Gastroesophageal sphincter (tissue), 4 donors: ENCODE results near the gene PPARGC1A. TPM values are rescaled to one million over a fixed set of nuclear protein-coding genes. Genes with fewer than 3 reads are reported as not detected.

Experiments
- ATAC-seq: fragments of 150-250 bp; one replicate; pipeline ENCODE4 v1.9.1; 2016; ENCODE audit warnings: mild to moderate bottlenecking, moderate library complexity
- H3K27ac ChIP-seq, 4 donors: fragments of 200-600 bp; sonication (generic) in 3 of 4; 1 replicate in 3 of 4; 2 replicates in 1 of 4; pipeline ENCODE4 v1.5.1; 2016 to 2019
- H3K27me3 ChIP-seq: fragments of 200-600 bp; sonication (generic); one replicate; pipeline ENCODE4 v1.5.1; 2019
- H3K36me3 ChIP-seq, 2 donors: fragments of 200-600 bp; sonication (generic); one replicate each; pipeline ENCODE4 v1.5.1; 2019; ENCODE audit warnings: control low read depth in 1 of 2
- H3K4me1 ChIP-seq, 3 donors: fragments of 200-600 bp; sonication (generic); 1 replicate in 2 of 3; 2 replicates in 1 of 3; pipeline ENCODE4 v1.5.1; 2016 to 2019; ENCODE audit warnings: control low read depth in 2 of 3
- H3K4me3 ChIP-seq, 2 donors: fragments of 200-600 bp; sonication (generic); one replicate each; pipeline ENCODE4 v1.5.1; 2019; ENCODE audit warnings: mild to moderate bottlenecking in 1 of 2, moderate library complexity in 1 of 2
- H3K9me3 ChIP-seq, 3 donors: fragments of 200-600 bp; sonication (generic); one replicate each; pipeline ENCODE4 v1.5.1; 2017 to 2019; ENCODE audit warnings: control low read depth in 2 of 3
- EP300 ChIP-seq: sonication (generic); formaldehyde crosslinking; IDR thresholded peaks from one replicate; pipeline ENCODE4 v1.6.1; 2017; ENCODE audit warnings: antibody characterized with exemption, mild to moderate bottlenecking
- POLR2A ChIP-seq, 2 donors: fragments of 450-650 bp; IDR thresholded peaks; one replicate each; pipeline ENCODE4 v1.6.1; 2017; ENCODE audit warnings: antibody characterized with exemption in 2 of 2, mild to moderate bottlenecking in 2 of 2, moderate library complexity in 1 of 2
- POLR2AphosphoS5 ChIP-seq: sonication (generic); formaldehyde crosslinking; IDR thresholded peaks from one replicate; pipeline ENCODE4 v1.6.1; 2017; ENCODE audit warnings: antibody characterized with exemption
- WGBS, 2 donors: methylation state at CpG; one replicate each; pipeline ENCODE4 v1.1.5; 2018; ENCODE audit warnings: low coverage in 1 of 2; 5-methylcytosine and 5-hydroxymethylcytosine counted together
- total RNA-seq, 4 donors: library from RNA; depleted of rRNA; stranded (reverse); fragments of >200 nt; gene quantifications; one replicate each; pipeline ENCODE4 v1.1.0, GENCODE V29; 2016
- TF ChIP-seq, protein P1 (sequence below), 4 experiments: fragments of 200-600 bp in 2 of 4; fragments of 450-650 bp in 2 of 4; sonication (generic) in 1 of 4; IDR thresholded peaks; one replicate each; pipeline ENCODE4 v1.5.1; 2017 to 2019; ENCODE audit warnings: antibody characterized with exemption in 4 of 4, mild to moderate bottlenecking in 2 of 4, moderate library complexity in 2 of 4

PPARGC1A gene
- total RNA-seq, 4 donors from 2014 or later: 5.8 to 43.7 (median 18.3) TPM

DNA sequence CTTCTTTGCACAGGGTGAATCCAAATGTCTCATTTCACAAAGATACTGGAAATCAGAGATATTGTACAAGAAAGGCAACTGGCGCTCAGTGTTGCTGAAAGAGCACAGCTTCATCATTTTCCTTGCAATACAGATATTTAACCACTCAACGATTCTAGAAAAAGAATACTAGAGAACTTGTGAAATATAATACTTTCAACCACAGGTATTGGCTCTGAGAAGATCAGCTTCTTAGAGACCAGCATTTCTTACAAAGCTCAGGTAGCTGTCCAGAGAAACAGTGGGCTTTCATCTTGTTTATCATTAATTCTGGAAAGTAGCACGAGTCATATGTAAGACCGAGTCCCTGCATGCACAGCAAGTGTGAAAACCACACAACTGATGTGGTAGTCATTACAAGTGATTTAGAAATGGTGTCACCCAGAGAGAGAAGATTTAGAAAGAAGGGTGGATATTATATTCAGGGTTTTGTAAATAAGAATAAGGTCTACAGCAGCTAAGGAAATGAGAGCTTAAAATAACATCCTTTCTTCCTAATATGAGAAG lies 7.8 kb upstream of the PPARGC1A start:
- WGBS, 2 donors: 67 to 80% methylated on average over 2 to 4 of the region's 4 CpGs
- no peak for ATAC-seq
- Histone ChIP-seq H3K27ac (no peak overlapping the region), H3K4me3 (no peak overlapping the region), H3K36me3 (no peaks in the 10 kb centered on the region), H3K9me3 (no peaks in the 10 kb centered on the region), H3K4me1 (peaks cover 0 to 7% (median 0%) of the 10 kb centered on the region in 3 donors), H3K27me3 (no peaks in the 10 kb centered on the region)
- TF ChIP-seq POLR2AphosphoS5 (no peak), POLR2A (IDR thresholded peaks at IDR 0.05) (no peak), EP300 (no peak)
- TF ChIP-seq, protein P1, sequence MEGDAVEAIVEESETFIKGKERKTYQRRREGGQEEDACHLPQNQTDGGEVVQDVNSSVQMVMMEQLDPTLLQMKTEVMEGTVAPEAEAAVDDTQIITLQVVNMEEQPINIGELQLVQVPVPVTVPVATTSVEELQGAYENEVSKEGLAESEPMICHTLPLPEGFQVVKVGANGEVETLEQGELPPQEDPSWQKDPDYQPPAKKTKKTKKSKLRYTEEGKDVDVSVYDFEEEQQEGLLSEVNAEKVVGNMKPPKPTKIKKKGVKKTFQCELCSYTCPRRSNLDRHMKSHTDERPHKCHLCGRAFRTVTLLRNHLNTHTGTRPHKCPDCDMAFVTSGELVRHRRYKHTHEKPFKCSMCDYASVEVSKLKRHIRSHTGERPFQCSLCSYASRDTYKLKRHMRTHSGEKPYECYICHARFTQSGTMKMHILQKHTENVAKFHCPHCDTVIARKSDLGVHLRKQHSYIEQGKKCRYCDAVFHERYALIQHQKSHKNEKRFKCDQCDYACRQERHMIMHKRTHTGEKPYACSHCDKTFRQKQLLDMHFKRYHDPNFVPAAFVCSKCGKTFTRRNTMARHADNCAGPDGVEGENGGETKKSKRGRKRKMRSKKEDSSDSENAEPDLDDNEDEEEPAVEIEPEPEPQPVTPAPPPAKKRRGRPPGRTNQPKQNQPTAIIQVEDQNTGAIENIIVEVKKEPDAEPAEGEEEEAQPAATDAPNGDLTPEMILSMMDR (IDR thresholded peaks at IDR 0.05): no peak

DNA sequence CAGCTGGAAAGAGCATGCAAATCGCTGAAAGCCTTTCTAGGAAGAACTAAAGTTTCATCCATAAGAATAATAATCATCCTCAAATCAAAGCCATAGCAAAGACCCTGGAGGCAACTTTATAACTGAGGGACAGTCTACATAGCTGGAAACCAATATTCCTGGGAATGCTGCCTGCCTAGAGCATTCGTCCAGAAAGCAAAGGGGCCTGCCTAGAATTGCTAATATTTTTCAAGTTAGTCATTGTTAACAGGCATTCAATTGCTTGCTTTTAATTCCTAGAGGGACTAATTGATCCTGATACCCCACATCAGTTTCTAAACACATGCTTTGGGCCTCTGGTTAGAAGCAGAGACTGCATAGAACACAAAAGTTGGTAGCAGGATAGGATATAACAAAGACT lies 4.2 kb upstream of the PPARGC1A start:
- peaks cover 0 to 31% (median 0%) of the 10 kb centered on the region in 3 donors for H3K4me1 ChIP-seq
- H3K27ac ChIP-seq: no peak overlapping the region
- TF ChIP-seq, protein P1 (IDR thresholded peaks at IDR 0.05): no peak
- TF ChIP-seq POLR2A (IDR thresholded peaks at IDR 0.05) (no peak), POLR2AphosphoS5 (no peak), EP300 (no peak)
- no peak overlapping the region for H3K4me3 ChIP-seq
- no peaks in the 10 kb centered on the region for H3K27me3 ChIP-seq
- no peaks in the 10 kb centered on the region for H3K36me3 ChIP-seq
- H3K9me3 ChIP-seq: no peaks in the 10 kb centered on the region
- no peak for ATAC-seq
- 10 to 56% methylated on average over 1 to 2 of the region's 2 CpGs for WGBS, 2 donors

GRCh38 chr4:23891064-23891421 lies 1.2 kb upstream of the PPARGC1A start:
- peak overlapping the region; percentile 82 to 87 (median 84) for H3K27ac ChIP-seq
- H3K4me1 ChIP-seq: peaks cover 0 to 54% (median 0%) of the 10 kb centered on the region in 3 donors
- H3K4me3 ChIP-seq: peak overlapping the region; percentile 54 to 84
- H3K36me3 ChIP-seq: no peaks in the 10 kb centered on the region
- WGBS, 2 donors: 0 to 10% methylated on average over 1 of the region's 1 CpG
- no peaks in the 10 kb centered on the region for H3K9me3 ChIP-seq
- no peak for ATAC-seq
- no peaks in the 10 kb centered on the region for H3K27me3 ChIP-seq
- no peak for TF ChIP-seq EP300

DNA sequence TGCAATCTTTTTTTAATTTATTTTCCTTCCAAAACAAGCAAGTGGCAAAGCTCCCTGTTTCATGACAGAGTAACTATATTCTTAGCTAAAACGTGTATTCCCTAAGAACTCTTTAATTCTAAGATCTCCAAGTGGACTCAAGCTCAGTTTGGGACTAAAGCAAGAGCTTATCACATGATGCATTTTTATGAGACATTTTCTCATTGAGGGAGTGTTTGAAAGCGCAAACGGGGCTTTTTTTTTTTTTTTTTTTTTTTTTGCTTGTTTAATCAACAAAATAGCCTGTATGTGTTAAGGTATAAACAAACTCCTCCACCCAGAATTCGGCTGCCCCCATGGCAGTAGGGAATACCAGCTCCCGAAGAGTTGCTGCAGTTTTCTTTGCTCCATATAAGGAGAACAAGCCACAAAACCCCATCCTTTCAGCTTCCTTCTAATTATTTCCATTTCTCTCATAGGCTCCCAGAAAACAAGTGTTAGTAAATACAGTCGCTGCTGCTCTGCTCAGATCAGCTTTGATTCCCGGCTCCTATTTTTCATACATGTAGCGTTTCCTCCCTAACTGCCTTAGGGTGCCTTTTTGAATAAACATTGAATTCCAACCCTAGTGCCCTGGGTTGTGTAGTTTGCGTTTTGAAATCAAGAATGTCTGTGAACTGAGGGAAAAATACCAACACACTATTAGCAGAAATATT lies 669 bp upstream of the PPARGC1A start:
- Histone ChIP-seq H3K4me3 (peak overlapping the region; percentile 54 to 84), H3K36me3 (no peaks in the 10 kb centered on the region), H3K27me3 (no peaks in the 10 kb centered on the region), H3K27ac (peak overlapping the region; percentile 82 to 87 (median 84)), H3K9me3 (no peaks in the 10 kb centered on the region), H3K4me1 (peaks cover 0 to 60% (median 0%) of the 10 kb centered on the region in 3 donors)
- TF ChIP-seq, protein P1 (IDR thresholded peaks at IDR 0.05): no peak
- no peak for TF ChIP-seq POLR2A (IDR thresholded peaks at IDR 0.05)
- WGBS, 2 donors: 2% methylated on average over 7 to 9 of the region's 9 CpGs
- no peak for ATAC-seq

DNA sequence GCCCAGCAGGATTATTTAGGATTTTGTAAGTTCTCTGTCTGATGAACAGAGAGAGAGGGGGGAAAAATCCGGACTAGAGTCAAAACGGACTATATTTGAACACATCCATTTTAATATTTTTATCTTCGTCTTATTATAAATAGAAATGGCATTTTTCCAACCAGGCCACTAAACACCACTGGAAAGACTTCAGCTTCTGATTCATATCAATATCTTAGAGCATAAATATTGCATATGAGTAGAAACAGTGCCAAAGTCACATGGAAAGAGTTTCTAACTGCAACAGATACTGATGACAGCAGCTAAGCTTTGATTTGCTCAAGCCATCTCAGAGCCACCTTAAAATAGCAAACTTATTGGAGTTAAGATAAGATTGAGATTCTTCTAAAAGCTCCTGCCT lies 456 bp downstream of the PPARGC1A start:
- no peak for ATAC-seq

More for the DNA sequence above, 456 bp downstream of the PPARGC1A start:
- Histone ChIP-seq H3K36me3 (no peaks in the 10 kb centered on the region), H3K4me1 (peaks cover 0 to 63% (median 0%) of the 10 kb centered on the region in 3 donors), H3K27me3 (no peaks in the 10 kb centered on the region), H3K9me3 (no peaks in the 10 kb centered on the region), H3K27ac (peak overlapping the region; percentile 82 to 87 (median 84)), H3K4me3 (peak overlapping the region; percentile 54 to 84)
- TF ChIP-seq, protein P1 (IDR thresholded peaks at IDR 0.05): no peak
- no peak for TF ChIP-seq POLR2A (IDR thresholded peaks at IDR 0.05)
- no peak for TF ChIP-seq EP300
- no peak for TF ChIP-seq POLR2AphosphoS5
- 0 to 3% methylated on average over 3 of the region's 3 CpGs for WGBS, 2 donors
